ENCODE results near the gene ERLIN1. TPM values are rescaled to one million over a fixed set of nuclear protein-coding genes. Genes with fewer than 3 reads are reported as not detected.
"Not testable (repeated sequence)": the region's sequence is repeated elsewhere in the genome, so short reads cannot be mapped to it uniquely, and the experiment has no call there.

The ERLIN1 gene
- total and polyA plus RNA-seq, 7 donors = 7.4 to 28.4 (median 10.9) TPM

DNA sequence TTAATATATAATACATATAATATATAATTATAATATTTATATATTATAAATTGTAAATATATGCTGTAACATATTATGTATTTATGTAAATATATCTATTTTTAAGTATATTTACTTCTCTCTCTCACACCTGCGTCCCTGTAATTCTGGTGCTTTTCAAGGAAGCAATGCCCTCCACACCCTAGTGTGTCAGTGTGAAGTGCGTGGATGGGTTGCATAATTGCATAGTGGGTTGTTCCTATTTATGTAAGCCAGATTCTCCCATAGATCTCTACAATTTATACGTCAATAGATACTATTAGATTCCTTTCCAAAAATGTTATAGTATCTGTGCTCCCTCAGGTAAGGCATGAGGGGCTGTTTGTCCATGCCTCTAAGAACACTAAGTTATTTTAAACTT is 54.3 kb downstream of the ERLIN1 start:
- no peaks in the 10 kb centered on the region for H3K27me3 ChIP-seq
- H3K4me1 ChIP-seq = no peaks in the 10 kb centered on the region
- intact Hi-C loops (cut with DNase I) = no loop called here
- no peak overlapping the region for H3K27ac ChIP-seq
- DNase-seq = no peak
- H3K9me3 ChIP-seq = no peaks in the 10 kb centered on the region
- H3K36me3 ChIP-seq = no peaks in the 10 kb centered on the region
- no peak overlapping the region for H3K4me3 ChIP-seq
- WGBS, 2 donors = 75 to 87% methylated on average over 3 of the region's 3 CpGs
- TF ChIP-seq POLR2A (IDR thresholded peaks at IDR 0.05) = no peak
- TF ChIP-seq, protein P1, sequence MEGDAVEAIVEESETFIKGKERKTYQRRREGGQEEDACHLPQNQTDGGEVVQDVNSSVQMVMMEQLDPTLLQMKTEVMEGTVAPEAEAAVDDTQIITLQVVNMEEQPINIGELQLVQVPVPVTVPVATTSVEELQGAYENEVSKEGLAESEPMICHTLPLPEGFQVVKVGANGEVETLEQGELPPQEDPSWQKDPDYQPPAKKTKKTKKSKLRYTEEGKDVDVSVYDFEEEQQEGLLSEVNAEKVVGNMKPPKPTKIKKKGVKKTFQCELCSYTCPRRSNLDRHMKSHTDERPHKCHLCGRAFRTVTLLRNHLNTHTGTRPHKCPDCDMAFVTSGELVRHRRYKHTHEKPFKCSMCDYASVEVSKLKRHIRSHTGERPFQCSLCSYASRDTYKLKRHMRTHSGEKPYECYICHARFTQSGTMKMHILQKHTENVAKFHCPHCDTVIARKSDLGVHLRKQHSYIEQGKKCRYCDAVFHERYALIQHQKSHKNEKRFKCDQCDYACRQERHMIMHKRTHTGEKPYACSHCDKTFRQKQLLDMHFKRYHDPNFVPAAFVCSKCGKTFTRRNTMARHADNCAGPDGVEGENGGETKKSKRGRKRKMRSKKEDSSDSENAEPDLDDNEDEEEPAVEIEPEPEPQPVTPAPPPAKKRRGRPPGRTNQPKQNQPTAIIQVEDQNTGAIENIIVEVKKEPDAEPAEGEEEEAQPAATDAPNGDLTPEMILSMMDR (IDR thresholded peaks at IDR 0.05) = no peak
- TF ChIP-seq EP300 (IDR thresholded peaks at IDR 0.05) = no peak
- TF ChIP-seq POLR2AphosphoS5 (IDR thresholded peaks at IDR 0.05) = no peak

DNA sequence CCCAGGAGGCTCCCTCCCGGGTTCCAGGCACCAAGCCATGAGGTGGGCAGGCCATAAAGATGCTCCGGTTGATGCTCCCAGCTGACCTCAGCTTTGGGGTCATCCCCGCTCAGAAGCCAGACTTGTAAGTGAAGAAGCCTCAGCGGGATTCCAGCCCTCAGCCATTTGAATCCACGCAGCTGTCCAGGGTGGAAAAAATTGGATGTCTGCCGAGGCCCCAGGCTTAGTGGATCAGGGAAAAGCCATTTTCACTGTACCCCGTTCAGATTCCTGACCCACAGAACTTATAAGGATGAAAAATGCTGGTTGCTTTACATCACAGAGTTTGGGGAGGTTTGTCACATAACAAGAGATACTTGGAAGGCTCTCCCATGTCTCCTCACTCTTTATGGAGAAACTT is 55.0 kb downstream of the ERLIN1 start:
- Histone ChIP-seq H3K27ac (no peak overlapping the region), H3K36me3 (no peaks in the 10 kb centered on the region), H3K27me3 (no peaks in the 10 kb centered on the region), H3K4me1 (no peaks in the 10 kb centered on the region), H3K4me3 (no peak overlapping the region), H3K9me3 (no peaks in the 10 kb centered on the region)
- WGBS, 2 donors = 74 to 75% methylated on average over 7 of the region's 7 CpGs
- intact Hi-C loops (cut with DNase I) = no loop called here
- TF ChIP-seq EP300 (IDR thresholded peaks at IDR 0.05) (no peak), POLR2A (IDR thresholded peaks at IDR 0.05) (no peak), POLR2AphosphoS5 (IDR thresholded peaks at IDR 0.05) (no peak)
- TF ChIP-seq, protein P1 (IDR thresholded peaks at IDR 0.05) = no peak
- DNase-seq = no peak

DNA sequence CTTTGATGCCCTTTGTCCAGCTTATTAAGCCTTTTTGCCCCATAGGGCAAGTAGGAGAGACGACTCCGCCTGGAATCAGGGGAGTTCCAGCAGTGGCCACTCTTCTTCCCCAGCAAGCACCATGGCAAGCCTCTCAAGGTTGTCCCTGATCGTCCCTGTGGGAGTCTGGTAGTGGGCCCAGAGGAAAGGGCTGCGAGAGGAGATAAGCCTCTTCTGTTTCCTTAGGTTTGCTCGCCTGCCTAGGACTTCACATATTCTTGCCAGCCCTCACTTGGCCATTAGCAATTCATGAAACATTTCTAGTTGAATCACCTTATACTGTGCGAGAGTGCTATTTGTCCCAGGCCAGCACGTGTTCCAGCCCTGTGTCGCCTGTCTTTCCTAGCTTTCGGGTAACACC is 56.4 kb downstream of the ERLIN1 start:
- intact Hi-C loops (cut with DNase I) = no loop called here
- Histone ChIP-seq H3K9me3 (no peaks in the 10 kb centered on the region), H3K4me1 (no peaks in the 10 kb centered on the region), H3K4me3 (no peak overlapping the region), H3K27ac (no peak overlapping the region), H3K36me3 (no peaks in the 10 kb centered on the region), H3K27me3 (no peaks in the 10 kb centered on the region)
- TF ChIP-seq EP300 (IDR thresholded peaks at IDR 0.05) = no peak
- TF ChIP-seq, protein P1 (IDR thresholded peaks at IDR 0.05) = no peak
- TF ChIP-seq POLR2AphosphoS5 (IDR thresholded peaks at IDR 0.05) = no peak
- TF ChIP-seq POLR2A (IDR thresholded peaks at IDR 0.05) = no peak
- no peak for DNase-seq
- 73 to 84% methylated on average over 9 of the region's 9 CpGs for WGBS, 2 donors

DNA sequence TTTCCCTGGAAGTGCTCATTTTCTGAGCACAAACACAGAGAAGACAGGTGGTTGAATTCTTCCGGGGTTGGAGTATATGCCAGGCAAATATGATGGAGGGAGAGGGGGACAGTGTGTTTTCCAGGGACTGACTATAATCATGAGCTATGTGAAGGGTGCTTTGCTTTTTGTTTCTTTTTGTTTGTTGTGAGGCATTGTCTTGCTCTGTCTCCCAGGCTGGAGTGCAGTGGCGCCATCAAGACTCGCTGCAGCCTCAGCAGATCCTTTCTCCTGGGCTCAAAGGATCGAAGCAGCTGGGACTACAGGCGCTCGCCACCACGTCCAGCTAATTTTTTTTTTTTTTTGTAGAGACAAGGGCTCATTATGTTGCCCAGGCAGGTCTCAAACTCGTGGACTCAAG is 56.9 kb downstream of the ERLIN1 start:
- no peaks in the 10 kb centered on the region for H3K9me3 ChIP-seq
- TF ChIP-seq EP300 (IDR thresholded peaks at IDR 0.05) (no peak), POLR2A (IDR thresholded peaks at IDR 0.05) (no peak), POLR2AphosphoS5 (IDR thresholded peaks at IDR 0.05) (no peak)
- TF ChIP-seq, protein P1 (IDR thresholded peaks at IDR 0.05) = no peak
- WGBS, 2 donors = 72 to 81% methylated on average over 8 of the region's 8 CpGs
- H3K4me1 ChIP-seq = no peaks in the 10 kb centered on the region
- intact Hi-C loops (cut with DNase I) = no loop called here
- no peak for DNase-seq
- H3K4me3 ChIP-seq = no peak overlapping the region
- H3K27ac ChIP-seq = no peak overlapping the region
- no peaks in the 10 kb centered on the region for H3K36me3 ChIP-seq
- H3K27me3 ChIP-seq = peaks cover 0 to 3% (median 0%) of the 10 kb centered on the region in 3 donors

DNA sequence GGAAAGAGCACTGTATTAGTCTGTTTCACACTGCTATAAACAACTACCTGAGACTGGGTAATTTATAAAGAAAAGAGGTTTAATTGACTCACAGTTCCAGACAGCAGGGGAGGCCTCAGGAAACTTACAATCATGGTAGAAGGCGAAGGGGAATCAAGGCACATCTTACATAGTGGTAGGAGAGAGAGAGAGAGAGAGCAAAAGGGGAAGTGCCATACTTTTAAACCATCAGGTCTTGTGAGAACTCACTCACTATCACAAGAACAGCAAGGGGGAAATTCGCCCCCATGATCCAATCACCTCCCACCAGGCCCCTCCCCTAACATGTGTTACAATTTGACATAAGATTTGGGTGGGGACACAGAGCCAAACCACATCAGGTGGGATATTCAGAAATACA is 60.5 kb downstream of the ERLIN1 start:
- H3K9me3 ChIP-seq; intact Hi-C loops (cut with DNase I); H3K4me3 ChIP-seq; H3K27ac ChIP-seq; H3K36me3 ChIP-seq; H3K27me3 ChIP-seq; DNase-seq; H3K4me1 ChIP-seq: not testable (repeated sequence)
- 79 to 84% methylated on average over 2 of the region's 2 CpGs for WGBS, 2 donors
